NCI-H2081 treated with DMSO at 0.1 percent for 48 hours (cell line): ENCODE data around the gene FBXO24.

Experiments used
- DNase-seq: peaks from one replicate; lab custom pipeline; 2025; lab: John Stamatoyannopoulos, UW

Gene FBXO24

GRCh38 chr7:100620804-100621203, 34.7 kb downstream of the FBXO24 start:
- no peak for DNase-seq

- no peak for DNase-seq
Measured at GRCh38 chr7:100621554-100621953, 35.4 kb downstream of the FBXO24 start.

- DNase-seq: no peak
Measured at GRCh38 chr7:100623951-100624824, 38.1 kb downstream of the FBXO24 start.

DNA sequence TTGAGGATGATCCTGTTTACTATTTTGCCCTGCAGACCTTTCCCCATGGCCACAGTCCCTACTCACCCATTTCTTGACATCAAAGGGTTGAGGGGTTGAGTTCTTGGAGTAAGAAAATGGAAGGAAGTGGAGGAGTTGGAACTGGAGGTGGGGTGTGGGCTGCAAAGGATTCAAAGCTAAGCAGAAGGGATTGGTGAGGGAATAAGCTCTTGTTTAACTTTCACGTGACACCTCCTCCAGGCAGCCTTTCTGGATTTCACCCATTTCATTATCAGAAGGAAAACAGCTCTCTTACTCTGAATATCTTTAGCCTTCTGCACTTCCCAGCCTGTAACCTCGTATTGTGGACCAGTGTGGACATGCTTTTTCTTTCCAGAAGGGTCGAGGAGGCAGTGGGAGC, 39.9 kb downstream of the FBXO24 start:
- DNase-seq: no peak

DNA sequence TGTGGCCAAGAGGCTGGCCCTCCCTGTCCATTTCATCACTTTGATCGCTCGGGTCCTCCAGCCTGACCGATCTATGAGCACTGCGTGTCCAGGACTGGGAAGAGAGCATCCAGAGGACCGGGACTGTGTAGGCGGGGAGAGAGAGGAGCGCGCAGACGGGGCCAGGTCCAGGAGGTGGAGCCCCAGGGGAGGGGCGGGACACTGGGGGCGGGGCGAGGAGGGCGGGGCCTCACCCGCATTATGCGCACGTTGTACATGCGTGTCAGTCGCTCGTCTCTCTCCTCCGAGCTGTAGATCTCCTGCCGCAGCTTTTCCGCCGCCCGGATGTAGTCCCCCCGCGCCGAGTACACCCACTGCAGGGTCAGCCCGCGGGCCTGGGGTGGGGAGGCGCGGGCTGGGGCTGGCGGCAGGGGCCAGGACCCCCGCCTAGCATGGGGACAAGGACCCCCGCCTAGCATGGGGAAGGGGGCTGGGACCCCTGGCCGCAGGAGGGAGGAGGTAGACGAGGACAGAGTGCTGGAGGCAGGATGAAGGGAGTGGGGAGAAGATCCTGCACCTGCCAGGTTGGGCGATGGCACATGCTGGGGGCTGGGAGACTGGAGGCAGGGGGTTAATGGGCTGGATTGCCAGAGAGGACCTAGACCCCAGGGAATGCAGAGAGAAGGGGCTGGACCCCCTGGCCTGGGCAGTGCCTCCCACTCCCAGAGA, 40.6 kb downstream of the FBXO24 start:
- DNase-seq: peak; percentile 56

DNA sequence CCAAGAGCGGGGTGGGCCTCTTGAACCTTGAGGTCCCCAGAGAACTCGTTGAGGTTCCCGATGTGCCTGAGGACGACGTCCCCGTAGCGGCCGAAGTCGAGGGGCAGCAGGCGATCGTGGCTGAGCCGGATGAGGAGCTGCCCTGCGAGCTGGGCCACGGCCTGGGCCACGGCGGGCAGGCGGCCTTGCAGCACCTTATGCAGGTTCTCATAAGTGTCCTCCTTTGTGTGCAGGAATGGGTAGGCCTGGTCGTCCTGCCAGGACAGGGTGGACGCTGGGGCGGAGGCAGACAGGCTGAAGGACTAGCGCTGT, 41.1 kb downstream of the FBXO24 start:
- DNase-seq: no peak

DNA sequence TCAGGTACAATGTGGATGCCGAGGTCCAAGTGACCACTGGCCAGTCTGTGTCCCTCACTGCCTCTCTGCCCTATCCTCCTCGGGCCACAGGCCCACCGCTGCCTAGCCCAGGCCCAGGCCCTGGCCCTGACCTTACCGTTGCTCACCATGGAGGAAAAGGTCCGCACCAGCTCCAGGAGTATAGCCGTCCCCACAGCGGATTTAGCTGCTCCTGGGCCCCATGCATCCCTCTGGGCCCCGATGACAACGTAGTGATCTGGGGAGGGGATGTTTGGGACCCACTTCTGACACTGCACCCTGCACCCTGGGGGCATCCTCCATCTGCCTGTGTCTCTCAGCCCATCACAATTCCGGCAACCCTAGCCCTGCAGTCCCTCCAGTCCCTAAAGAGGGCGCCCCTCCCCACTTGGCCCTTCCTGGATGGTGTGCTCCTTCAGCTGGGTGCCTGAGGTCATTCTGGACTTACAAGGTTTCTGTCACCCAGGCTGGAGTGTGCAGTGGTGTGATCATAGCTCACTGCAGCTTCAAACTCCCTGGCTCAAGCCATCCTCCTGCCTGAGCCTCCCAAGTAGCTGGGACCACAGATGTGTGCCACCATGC, 43.1 kb downstream of the FBXO24 start:
- DNase-seq: no peak

DNA sequence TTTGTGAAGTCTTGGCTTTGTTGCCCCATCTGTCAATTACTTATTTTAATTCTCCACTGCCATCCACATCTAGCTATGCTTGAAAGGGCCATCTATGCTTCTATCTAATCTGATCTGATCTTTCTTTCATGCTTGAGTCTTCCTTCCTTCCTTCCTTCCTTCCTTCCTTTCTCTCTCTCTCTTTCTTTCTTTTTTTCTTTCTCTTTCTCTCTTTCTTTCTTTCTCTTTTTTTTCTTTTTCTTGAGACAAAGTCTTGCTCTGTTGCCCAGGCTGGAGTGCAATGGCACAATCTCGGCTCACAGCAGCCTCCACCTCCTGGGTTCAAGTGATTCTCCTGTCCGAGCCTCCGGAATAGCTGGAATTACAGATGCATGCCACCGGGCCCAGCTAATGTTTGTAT, 43.9 kb downstream of the FBXO24 start:
- DNase-seq: no peak

GRCh38 chr7:100632951-100633717, 47.0 kb downstream of the FBXO24 start:
- no peak for DNase-seq

DNA sequence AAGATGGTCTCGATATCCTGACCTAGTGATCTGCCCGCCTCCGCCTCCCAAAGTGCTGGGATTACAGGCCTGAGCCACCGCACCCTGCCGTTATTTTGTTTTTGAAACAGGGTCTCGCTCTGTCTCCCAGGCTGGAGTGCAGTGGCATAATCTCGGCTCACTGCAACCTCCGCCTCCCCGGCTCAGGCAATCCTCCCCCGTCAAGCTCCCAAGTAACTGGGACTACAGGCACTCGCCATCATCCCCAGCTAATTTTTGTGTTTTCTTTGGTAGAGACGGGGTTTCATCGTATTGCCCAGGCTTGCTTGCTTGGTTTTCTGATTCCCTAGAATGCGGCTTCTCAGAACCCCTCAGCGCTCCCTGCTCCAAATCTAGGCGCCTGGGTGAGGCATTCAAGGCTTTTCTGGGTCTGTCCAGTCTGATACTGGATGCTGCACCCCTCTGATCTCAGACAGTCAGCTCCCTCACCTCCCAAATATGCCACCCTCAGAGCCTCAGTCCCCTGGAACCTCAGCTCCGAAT, 53.9 kb downstream of the FBXO24 start:
- no peak for DNase-seq

DNA sequence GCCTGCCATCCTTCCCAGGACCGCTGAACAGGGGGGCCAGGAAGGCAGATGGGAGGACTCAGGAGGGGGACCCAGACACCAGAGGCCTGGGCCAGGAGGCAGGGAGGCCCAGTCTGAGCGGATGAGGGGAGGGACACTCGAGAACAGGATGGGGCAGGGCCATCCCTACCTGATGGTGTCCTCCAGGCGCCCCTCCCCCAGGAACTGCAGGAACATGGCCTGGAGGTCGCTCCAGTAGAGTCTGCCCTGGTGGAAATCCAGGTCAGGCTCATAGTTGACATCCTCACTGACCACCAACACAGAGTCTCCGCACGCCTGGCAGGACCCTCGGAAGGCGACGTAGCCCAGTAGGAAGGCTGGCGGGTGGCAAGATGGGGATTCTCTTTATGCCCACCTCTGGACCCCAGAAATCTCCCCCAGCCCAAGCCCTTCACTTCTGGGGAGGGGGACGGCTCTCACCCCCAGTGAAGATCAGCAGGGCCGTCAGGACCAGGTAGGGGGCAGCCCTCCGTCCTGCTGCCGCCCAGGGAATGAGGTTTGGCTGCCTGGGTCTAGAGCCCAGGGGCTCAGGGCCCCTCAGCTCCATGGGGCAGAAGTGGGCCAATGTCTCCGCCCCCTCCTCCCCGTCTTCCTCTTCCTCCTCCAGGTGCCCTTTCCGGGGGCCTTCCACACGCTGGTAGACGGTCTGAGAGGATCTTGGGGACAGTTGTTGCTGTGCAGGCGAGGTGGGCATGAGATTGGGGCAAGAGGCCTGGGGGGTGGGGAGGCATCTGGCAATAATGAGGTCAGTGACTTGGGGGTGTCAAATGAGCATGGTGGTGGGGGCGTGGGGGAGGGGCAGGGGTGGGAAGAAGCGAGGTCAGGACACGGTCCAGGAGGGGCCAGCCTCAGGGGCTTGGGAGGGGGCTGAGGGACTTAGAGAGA, 54.7 kb downstream of the FBXO24 start:
- no peak for DNase-seq

DNA sequence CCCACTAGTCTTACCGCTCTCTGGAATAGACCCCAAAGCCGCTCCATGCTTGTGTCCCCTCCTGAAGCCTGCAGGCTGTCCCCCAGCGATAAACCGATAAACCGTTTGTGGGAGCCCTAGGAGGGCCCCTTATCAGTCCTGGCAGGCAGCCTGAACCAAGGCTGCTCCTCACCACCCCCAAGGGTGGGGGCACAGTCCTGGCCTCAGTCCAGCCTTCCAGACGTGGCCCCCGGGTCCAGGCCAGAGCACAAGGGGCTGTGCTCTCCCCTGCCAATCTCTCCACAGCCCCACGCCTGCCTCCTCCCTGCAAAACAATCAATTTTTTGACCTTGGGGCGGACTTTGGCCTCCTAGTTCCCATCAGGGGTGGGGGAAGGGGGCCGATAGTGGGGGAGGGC, 55.3 kb downstream of the FBXO24 start, which contains the start of gene TFR2:
Gene TFR2 (minus strand): TSS at position 90 of the 397 bp plus-strand sequence. CDS start 43 bp downstream, at position 47.
- DNase-seq: no peak

GRCh38 chr7:100641860-100642533, 55.9 kb downstream of the FBXO24 start:
- DNase-seq: no peak

DNA sequence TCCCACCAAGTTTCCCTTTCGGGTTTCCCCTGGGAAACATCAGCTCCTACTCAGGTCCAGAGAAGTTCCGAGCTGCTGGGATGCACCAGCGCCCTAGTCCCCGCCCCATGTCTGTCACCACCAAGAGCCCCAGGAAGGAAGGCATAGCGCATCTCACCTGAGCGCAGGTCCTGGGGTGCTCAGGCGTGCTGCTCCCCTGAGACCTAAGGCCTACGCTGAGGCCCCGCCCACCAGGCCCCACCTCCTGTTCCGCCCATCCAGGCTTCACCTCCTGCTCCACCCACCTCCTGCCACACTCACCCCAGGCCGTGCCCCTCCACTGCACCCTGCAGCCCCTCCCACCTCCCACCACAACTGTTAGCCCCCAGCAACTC, 56.4 kb downstream of the FBXO24 start:
- DNase-seq: no peak

DNA sequence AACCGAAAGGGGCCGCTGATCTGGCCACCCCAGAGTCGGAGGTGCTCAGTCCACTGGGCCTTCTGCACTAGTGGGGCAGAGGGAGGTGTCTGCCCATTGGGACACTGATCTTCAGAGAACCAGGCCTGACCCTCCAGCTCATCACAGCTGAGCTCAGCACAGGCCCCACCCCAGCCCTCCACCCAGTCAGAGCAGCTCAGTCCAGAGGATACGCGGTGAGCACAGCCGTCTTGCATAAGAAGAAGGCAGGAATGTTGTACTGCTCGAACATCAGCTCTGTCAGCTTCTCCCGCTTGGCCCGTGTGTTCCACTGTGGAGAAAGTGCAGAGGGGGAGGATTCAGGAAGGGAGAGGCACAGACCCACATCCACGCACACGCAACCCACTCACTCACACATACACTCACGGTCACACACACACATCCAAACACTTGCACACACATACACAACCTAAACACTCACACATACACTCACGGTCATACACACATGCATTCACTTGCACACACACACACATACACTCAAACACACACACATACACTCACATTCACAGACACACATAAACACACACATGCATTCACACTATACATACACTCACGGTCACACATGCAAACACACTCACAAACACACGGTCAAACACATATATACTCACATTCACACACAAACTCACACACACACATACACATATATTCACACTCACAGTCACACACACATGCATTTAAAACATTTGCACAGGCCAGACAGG, 63.9 kb downstream of the FBXO24 start:
- no peak for DNase-seq
